Posterior vena cava (tissue), 2 donors: Measurements from ENCODE around the gene SLC25A19. TPM values are rescaled to one million over a fixed set of nuclear protein-coding genes. Genes with fewer than 3 reads are reported as not detected.
"Not testable (repeated sequence)": the region's sequence is repeated elsewhere in the genome, so short reads cannot be mapped to it uniquely, and the experiment has no call there.

Experiments used
- DNase-seq: peaks from one replicate; pipeline ENCODE4 v3.0.0-alpha.2; 2020; ENCODE audit warnings: low spot score
- intact Hi-C, 2 donors: fragments of 100-400 bp; cut with DNase I; formaldehyde crosslinking; loops; one replicate each; pipeline versions ENCODE4 v1.14.1 to v1.14.2; 2022 to 2023
- total RNA-seq, 2 donors: library from RNA; stranded (reverse); fragmentation: NEBNext Ultra II Directional; extraction: Animal tissue kit (Norgen Biotek cat#: 25700); gene quantifications; one replicate each; pipeline ENCODE4 v1.2.1, GENCODE V29; 2021
- donor health status: DM: yes; HTN: yes; CAD: no.
- donor health status: DM: yes; HTN: yes; CAD: no.

The SLC25A19 gene
- total RNA-seq, 2 donors from 2014 or later, result 9.9 to 14.6 TPM

DNA sequence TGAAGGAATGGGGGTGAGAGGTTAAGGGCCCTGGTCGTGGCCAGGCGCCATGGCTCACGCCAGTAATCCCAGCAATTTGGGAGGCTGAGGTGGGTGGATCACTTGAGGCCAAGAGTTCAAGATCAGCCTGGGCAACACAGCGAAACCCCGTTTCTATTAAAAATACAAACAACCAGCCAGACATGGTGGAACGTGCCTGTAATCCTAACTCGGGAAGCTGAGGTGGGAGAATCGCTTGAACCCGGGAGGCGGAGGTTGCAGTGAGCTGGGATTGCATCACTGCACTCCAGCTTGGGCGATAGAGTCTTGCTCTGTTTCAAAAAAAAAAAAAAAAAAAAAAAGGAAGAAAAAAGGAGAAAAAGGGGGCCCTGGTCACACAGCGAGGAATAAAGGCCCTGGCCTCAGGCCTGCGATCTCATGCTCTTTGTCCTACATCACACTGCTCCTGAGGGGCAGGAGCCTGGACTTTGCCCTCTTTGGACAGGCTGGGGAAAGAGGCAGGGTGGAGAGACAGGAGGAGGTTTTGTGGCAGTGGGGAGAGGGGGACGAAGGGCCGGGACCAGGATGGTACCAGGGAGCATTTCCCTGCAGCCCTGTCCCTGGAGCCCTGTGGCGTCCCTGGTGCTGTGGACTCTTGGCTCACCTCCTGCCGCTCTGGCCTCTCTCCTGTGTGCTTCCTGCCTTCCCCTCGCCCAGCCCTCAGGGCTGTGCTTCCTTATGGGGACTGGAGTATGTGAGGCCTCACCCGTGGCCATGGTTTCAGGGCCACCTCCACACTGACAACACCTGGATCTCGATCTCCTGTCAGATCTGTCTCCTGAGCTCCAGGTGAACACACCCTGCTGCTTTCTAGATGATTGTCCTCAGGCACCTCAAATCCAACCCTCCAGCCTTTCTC is 19.7 kb upstream of the SLC25A19 start:
- intact Hi-C loops, result no loop called here
- DNase-seq, result no peak

DNA sequence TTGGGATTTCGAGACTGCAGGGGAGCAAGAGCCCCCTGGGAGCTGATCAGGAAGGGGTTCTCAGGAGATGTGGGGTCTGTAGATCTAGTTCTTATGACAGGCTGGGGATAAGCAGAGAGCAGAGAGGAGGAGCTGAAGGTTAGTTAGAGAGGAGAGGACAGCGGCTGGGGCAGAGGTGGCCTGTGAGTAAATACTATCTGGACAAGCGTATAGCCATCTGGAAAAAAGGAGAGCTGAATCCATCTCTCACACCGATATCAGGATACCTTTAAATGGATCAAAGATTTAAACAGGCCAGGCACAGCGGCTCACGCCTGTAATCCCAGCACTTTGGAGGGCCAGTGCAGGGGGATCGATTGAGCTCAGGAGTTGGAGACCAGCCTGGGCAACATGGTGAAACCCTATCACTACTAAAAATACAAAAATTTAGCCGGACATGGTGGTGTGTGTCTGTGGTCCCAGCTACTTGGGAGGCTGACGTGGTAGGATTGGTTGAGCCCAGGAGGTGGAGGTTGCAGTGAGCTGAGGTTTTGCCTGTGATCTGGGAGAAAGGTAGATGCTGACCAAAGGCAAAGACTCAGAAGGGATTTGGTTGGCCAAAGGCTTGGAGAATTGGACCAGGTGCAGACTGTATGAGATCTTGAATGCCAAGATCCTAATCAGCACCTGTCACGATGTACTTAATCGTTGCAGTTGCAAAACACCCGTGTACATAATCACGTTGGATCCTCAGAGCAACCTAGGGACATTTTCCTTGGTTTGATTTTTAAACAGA is 18.9 kb upstream of the SLC25A19 start:
- DNase-seq, result no peak
- intact Hi-C loops, result no loop called here

DNA sequence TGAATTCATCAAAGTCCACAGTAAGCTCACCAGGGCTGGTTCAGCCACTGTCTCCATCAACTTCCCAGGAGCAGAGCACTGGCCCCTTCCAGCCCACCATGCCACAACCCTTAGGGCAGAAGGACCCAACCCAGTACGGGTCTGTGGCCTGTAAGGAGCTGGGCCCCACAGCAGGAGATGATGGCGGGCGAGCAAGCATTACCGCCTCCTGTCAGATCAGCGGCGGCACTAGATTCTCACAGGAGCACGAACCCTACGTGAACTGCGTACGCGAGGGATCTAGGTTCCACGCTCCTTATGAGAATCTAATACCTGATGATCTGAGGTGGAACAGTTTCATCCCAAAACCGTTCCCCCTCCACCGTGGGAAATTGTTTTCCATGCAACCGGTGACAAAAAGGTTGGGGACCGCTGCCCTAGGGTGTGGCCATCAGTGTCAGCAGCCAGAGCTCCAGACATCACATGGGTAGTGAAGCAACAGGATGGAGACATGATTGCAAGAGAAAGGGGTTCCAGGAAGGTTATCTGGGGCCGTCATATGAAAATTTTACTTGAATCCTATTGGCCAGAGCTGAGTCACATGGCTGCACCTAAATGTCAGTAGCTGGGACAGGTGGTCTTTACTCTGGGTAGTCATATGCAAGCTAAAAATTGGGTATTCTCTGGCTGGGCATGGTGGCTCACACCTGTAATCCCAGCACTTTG is 12.4 kb upstream of the SLC25A19 start:
- no peak for DNase-seq
- intact Hi-C loops, result no loop called here

DNA sequence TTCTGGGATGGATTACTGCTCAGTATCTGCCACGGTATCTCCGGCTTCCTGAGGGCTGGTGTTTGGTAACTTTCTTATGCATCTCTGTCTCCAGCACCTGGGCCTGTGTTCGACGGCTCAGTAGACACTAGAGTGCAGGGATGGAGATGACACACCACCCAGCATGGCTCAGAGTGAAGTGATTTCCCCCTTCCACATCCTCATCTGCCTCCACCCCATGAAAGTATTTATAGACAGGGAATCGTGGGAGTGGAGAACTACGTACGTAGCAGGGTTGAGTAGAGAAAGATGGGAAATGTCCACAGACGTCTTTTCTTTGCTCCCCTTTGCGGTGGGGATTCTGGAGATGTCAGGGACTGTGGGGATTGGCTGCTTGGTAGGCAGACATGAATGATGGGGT is 11.8 kb upstream of the SLC25A19 start:
- DNase-seq, result no peak
- intact Hi-C loops, result no loop called here

- DNase-seq, result no peak
- intact Hi-C loops, result no loop called here
Measured at GRCh38 chr17:75300280-75300679, 11.0 kb upstream of the SLC25A19 start.

DNA sequence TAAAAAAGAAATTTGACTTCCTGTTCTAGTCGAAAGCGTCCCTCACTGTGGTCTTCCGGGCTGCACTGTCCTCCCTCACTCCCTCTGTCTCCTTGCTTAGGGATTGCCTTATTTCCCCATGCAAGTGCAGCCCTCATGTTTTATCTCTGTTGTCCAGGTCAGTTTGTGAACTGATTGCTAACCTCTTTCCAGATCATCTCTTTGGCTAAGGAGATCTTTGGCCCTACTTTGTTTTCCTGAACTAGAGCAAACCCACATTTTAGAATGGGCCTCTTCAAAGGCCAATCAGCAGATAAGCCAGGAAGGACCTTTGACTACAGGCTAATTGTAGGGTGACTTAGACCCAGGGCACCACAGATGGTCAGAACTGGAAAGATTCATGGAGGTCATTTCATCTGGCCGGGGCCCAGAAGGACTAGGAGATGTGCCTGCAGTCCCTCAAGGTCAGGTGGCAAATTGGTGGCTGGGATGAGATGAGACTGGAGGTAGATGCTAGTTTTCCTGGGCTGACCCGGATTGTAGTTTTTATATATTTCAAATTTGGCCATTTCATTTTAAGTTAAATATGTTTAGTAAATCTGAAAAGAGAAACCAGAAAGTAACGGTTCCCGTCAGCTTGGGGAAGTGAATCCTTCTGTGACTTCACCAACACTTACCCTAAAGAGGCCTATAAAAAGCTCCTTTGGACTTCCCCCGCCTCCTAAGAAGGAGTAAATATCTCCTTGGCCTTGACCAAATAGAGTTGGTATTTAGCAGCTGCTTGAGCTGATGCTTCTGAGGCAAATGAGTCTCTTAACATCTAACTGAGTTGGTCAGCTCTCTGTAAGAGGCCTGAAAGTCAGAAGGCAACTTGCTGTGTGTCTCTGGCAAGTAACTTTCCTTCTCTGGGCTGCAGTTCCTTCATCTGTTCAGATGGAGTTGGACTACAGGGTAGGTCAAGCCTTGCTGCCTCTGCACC is 6.2 kb upstream of the SLC25A19 start:
- intact Hi-C loops, result no loop called here
- DNase-seq, result no peak

GRCh38 chr17:75292810-75293448 is 3.7 kb upstream of the SLC25A19 start:
- intact Hi-C loops, result not testable (repeated sequence)
- DNase-seq, result peak; percentile 82

DNA sequence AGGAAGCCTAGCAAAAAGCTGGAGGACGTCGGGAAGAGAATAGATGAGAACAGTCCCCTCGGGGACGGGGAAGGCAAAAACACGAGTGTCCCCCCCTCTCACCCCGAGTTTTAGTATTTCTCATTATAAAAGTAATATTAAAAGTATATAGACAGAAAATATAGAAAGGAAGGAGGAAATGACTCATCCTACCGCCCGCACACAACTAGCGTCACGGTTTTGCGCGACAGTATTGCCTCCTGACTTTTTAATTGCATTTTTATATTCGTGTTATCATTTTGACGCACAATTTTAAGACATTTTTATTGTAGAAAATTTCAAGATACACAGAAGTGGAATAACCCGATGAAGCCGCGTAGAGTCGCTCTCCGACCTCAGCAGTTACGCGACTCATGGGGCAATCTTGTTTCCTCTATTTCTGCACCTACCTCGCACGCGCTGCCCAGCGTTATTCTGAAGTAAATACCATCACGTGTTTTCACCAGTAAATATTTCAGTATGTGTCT is 652 bp upstream of the SLC25A19 start:
- intact Hi-C loops, result no loop called here
- peak; percentile 88 for DNase-seq

DNA sequence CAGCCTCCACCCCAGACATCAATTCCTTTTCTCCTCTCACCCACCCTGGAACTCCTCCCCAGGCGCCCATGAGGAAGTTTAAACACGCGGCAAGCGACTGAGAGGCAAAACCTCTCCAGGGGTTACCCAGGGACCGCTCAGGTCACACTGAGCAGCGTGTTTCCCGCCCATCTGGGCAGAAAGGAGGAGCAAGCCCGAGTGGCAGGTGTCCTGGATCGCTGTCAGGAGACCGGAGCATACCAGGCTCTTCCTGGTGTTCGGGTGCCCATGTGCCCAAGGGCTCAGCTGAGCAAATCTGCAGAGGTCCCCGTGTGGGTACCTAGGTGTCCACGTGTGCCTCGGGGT is 491 bp downstream of the SLC25A19 start:
- DNase-seq, result peak; percentile 82
- intact Hi-C loops, result no loop called here

GRCh38 chr17:75288359-75288758 is 874 bp downstream of the SLC25A19 start:
- intact Hi-C loops, result no loop called here
- DNase-seq, result no peak

- intact Hi-C loops, result no loop called here
- DNase-seq, result no peak
Measured at GRCh38 chr17:75287221-75287620, 2.0 kb downstream of the SLC25A19 start.

- intact Hi-C loops, result no loop called here
- DNase-seq, result no peak
Measured at GRCh38 chr17:75285123-75285522, 4.1 kb downstream of the SLC25A19 start.

GRCh38 chr17:75280189-75280588 is 9.0 kb downstream of the SLC25A19 start:
- intact Hi-C loops, DNase-seq: not testable (repeated sequence)

DNA sequence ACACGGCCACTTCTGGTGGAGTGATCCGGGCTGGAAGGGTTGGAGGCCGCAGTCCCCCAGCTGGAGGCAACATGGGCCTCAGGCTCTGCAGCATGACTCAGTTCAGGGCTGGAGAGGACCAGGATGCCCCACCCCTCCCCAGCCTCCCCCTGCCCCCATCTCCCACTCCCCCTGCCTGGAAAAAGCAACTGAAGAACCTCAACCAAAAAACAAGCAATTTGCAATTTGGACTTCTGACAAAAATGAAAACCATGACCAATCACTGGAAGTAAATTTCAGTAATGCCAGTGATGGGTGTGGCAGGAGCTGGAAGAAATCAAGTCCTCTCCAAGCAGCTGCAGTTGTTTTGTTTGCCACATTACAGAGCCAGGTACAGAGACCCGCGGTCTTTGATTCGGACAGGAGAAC is 11.6 kb downstream of the SLC25A19 start:
- DNase-seq, result no peak
- intact Hi-C loops, result no loop called here

- no peak for DNase-seq
- intact Hi-C loops, result no loop called here
Measured at GRCh38 chr17:75273977-75274708, 15.1 kb downstream of the SLC25A19 start.

GRCh38 chr17:75272848-75273184 is 16.4 kb downstream of the SLC25A19 start:
- no peak for DNase-seq
- intact Hi-C loops, result no loop called here

DNA sequence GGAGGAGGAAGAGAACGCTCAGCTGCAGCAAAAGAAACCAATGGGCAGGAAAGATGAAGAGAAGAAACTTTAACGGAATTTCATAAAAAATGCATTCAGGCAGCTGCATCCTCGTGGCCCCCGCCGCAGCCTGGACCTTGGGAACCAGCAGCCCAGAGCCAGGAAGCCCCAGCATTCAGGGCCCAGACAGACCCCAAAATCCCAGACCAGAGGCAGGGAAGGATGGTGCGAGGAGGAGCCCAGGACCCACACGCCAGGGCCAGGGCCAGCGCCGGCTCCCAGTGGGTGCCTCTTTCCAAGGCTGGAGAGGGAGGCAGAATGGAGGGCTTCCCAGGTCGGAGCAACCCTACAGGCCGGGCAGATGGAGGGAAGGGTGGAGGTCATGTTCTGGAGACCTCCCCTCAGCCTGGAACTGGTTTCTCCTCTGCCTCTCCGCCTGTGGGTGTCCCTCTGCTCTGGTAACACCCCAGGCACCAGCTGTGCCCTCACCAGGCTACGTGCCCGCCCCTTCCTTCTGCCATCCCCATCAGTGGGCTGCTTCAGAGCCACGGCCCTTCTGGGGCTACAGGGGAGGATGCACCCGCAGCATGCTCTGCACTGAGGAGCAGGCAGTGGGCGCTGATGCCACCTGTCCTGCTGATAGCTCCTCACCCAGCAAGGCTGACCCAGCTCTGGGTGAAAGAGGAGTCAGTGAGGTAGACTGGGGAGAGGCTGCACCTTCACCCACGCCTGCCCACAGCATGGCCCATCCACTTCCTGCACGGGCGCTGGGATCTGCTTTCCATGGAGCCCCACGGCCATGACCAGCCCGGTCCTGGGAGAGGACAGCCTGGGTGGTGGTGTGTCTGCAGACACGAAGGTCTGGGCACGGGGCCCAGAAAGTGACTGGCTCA is 17.0 kb downstream of the SLC25A19 start:
- no peak for DNase-seq
- intact Hi-C loops, result no loop called here
